ENCODE measurements around the gene ADGRG3. TPM values are rescaled to one million over a fixed set of nuclear protein-coding genes. Genes with fewer than 3 reads are reported as not detected.

The ADGRG3 gene
- total and polyA plus RNA-seq, 2 experiments from 2014 or later = not detected

DNA sequence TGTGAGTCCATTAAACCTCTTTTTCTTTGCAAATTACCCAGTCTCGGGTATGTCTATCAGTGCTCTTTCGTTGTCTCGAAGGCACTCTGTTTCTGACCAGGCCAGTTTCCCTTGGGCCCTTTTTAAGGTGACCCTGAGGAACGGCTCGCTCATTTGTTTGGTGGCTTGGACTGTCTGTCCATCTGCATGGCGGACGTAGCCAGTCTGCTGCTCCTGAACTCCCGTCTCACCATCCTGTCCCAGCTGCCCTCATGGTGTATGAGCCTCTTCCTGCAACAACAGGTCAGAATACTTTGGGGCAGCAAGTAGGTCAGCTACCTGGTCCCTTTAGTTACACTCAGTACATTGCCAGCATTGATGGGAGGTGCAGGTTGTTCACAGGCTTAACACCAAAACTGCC, 45.5 kb downstream of the ADGRG3 start (continued):
- TF ChIP-seq ZNF462 (CRISPR knock-in tag; IDR thresholded peaks at IDR 0.05) = no peak

DNA sequence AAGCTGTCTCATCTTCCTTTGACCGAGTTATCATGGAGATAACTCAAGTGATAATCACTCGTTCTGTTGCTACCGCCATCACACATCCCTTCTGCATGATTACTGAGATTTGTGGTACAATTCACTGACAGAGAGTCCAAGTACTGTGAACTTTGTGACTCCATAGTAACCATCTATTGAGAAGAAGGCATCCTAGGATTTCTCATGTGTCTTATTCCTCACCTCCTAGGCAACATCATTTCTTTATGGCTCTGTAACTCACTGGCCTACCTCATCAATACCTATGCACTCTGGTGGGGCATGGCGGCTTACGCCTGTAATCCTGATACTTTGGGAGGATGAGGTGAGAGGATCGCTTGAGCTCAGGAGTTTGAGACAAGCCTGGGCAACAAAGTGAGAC, 45.9 kb downstream of the ADGRG3 start:
- no peaks in the 10 kb centered on the region for H3K27me3 ChIP-seq (ENCODE audit: insufficient read depth)
- no peaks in the 10 kb centered on the region for H3K4me1 Mint-ChIP-seq
- H3K4me3 Mint-ChIP-seq = no peak overlapping the region
- H3K27me3 Mint-ChIP-seq (ENCODE audit: insufficient read depth, low read depth, poor library complexity) = peaks cover 5% of the 10 kb centered on the region
- no peaks in the 10 kb centered on the region for H4K20me1 ChIP-seq (replicated peaks; ENCODE audit: insufficient read depth)
- H3K79me2 ChIP-seq (replicated peaks; ENCODE audit: insufficient read depth) = no peaks in the 10 kb centered on the region
- no peaks in the 10 kb centered on the region for H3F3A ChIP-seq (replicated peaks; ENCODE audit: low read depth)
- no peak overlapping the region for H3K4me2 ChIP-seq
- H3K27ac Mint-ChIP-seq = no peak overlapping the region
- no peak overlapping the region for H2AFZ ChIP-seq
- DNase-seq (ENCODE audit: low spot score) (no peak), ATAC-seq (no peak)
- no peaks in the 10 kb centered on the region for H3K4me1 ChIP-seq (ENCODE audit: insufficient read depth)
- H3K9me2 ChIP-seq (ENCODE audit: insufficient read depth) = no peaks in the 10 kb centered on the region
- no peaks in the 10 kb centered on the region for H3K9me3 Mint-ChIP-seq
- H3K27ac ChIP-seq (ENCODE audit: low read depth) = no peak overlapping the region
- no peaks in the 10 kb centered on the region for H3K36me3 ChIP-seq (ENCODE audit: insufficient read depth)
- H3K36me3 Mint-ChIP-seq (ENCODE audit: low read depth) = no peaks in the 10 kb centered on the region
- no peak overlapping the region for H3K4me3 ChIP-seq
- TF ChIP-seq EZH2 (IDR thresholded peaks at IDR 0.05; ENCODE audit: low read depth, unreplicated experiment) = no peak
- TF ChIP-seq ZNF331 (CRISPR knock-in tag; IDR thresholded peaks at IDR 0.05; ENCODE audit: low read depth) = no peak
- no peak for TF ChIP-seq ZNF462 (CRISPR knock-in tag; IDR thresholded peaks at IDR 0.05)
- TF ChIP-seq, protein P1, sequence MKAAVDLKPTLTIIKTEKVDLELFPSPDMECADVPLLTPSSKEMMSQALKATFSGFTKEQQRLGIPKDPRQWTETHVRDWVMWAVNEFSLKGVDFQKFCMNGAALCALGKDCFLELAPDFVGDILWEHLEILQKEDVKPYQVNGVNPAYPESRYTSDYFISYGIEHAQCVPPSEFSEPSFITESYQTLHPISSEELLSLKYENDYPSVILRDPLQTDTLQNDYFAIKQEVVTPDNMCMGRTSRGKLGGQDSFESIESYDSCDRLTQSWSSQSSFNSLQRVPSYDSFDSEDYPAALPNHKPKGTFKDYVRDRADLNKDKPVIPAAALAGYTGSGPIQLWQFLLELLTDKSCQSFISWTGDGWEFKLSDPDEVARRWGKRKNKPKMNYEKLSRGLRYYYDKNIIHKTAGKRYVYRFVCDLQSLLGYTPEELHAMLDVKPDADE (IDR thresholded peaks at IDR 0.05) = no peak
- no peak for TF ChIP-seq ZNF114 (CRISPR knock-in tag; IDR thresholded peaks at IDR 0.05)
- TF ChIP-seq STAT1 (IDR thresholded peaks at IDR 0.05; ENCODE audit: unreplicated experiment) = no peak
- TF ChIP-seq, protein P2, sequence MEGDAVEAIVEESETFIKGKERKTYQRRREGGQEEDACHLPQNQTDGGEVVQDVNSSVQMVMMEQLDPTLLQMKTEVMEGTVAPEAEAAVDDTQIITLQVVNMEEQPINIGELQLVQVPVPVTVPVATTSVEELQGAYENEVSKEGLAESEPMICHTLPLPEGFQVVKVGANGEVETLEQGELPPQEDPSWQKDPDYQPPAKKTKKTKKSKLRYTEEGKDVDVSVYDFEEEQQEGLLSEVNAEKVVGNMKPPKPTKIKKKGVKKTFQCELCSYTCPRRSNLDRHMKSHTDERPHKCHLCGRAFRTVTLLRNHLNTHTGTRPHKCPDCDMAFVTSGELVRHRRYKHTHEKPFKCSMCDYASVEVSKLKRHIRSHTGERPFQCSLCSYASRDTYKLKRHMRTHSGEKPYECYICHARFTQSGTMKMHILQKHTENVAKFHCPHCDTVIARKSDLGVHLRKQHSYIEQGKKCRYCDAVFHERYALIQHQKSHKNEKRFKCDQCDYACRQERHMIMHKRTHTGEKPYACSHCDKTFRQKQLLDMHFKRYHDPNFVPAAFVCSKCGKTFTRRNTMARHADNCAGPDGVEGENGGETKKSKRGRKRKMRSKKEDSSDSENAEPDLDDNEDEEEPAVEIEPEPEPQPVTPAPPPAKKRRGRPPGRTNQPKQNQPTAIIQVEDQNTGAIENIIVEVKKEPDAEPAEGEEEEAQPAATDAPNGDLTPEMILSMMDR (conservative IDR thresholded peaks at IDR 0.05; ENCODE audit: low read depth in 2 of 2) = no peak

Data from GM23338 (cell line).